Neural cell (in vitro differentiated cells): ENCODE results near the gene C11orf68.

Experiments
- CTCF ChIP-seq: fragments of 450-650 bp; IDR thresholded peaks from 2 replicates; pipeline ENCODE4 v1.5.1; 2014; ENCODE audit warnings: antibody characterized with exemption, mild to moderate bottlenecking, moderate library complexity; ENCODE audit not compliant: poor library complexity, severe bottlenecking
- EZH2 ChIP-seq: fragments of 200-600, 300-800 bp; shearing (Covaris generic), sonication (generic); IDR thresholded peaks from 2 replicates; pipeline ENCODE4 v1.6.1; 2014; ENCODE audit warnings: antibody characterized with exemption, low read length, borderline replicate concordance, mild to moderate bottlenecking; ENCODE audit not compliant: insufficient read depth, poor library complexity, severe bottlenecking
- TAF1 ChIP-seq: IDR thresholded peaks from 2 replicates; pipeline ENCODE4 v1.6.1; 2012; ENCODE audit warnings: low read depth

- TF ChIP-seq TAF1 (no peak), EZH2 (no peak), CTCF (no peak)
Observed at GRCh38 chr11:65921033-65921555, 2.2 kb upstream of the C11orf68 start.
